HG02678 (cell line): Measurements from ENCODE around the gene IFI30.
A peak's percentile ranks its signal among the peaks of the same experiment; 100 is the strongest.

Source experiments
- ATAC-seq: cut with Tn5 transposase; IDR thresholded peaks from one replicate; pipeline ENCODE4 v1.9.1; 2021; ENCODE audit warnings: mild to moderate bottlenecking, moderate library complexity; ENCODE audit not compliant: unreplicated experiment

The IFI30 gene

DNA sequence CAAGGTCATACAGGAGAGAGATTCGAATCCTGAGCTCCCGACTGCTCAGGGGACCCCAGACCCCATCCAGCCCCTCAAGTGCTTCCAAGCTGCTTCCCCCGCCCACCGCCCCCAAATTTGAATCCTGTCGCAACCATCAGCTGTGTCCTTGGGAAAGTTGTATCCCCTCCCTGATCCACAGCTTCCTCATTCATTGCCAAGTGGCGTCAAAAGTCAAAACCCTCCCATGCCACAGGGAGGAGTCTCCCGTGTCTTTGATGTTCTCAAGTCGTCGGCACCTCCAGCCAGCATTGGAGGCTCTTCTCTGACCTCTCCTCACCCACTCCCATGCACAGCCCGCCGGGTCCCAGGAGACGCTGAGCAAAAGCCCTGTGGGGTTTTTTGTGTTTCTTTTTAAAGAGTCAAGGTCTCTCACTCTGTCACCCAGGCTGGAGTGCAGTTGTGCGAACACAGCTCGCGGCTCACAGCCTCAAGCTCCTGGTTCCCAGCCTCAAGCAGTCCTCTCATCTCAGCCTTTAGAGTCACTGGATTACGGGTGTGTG, 2.8 kb upstream of the IFI30 start:
- ATAC-seq = no peak

DNA sequence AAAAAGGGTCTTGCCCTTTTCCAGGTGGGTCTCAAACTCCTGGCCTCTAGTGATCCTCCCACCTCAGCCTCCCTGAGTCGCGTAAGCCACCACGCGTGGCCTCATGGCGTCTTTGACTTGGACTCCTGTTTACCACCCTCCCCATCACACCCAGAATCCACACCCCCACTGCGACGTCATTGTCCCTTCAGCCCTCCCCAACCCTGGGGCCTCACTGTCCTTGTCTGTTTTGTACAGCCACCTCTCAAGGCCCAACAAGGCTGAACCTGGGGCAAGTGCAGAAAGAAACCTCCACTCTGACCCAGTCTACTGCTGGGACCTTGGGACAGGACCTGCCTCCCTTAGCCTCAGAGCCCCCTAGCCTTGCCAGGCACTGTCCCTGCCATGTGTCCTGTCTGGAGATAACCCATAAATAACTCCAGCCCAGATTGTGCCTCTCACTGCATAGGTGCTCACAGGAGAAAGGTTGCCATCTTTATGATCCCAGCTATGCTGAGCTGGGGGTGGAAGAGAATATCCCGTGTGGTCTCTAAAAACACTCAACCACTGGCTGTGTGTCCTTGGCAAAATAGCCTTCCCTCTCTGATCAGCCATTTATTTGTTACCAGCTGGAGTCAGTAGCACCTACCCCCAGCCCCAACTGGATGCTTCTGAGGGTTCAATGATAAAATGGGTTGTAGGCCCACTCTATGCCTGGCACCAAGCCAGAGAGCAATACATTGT, 1.8 kb upstream of the IFI30 start:
- ATAC-seq = no peak

DNA sequence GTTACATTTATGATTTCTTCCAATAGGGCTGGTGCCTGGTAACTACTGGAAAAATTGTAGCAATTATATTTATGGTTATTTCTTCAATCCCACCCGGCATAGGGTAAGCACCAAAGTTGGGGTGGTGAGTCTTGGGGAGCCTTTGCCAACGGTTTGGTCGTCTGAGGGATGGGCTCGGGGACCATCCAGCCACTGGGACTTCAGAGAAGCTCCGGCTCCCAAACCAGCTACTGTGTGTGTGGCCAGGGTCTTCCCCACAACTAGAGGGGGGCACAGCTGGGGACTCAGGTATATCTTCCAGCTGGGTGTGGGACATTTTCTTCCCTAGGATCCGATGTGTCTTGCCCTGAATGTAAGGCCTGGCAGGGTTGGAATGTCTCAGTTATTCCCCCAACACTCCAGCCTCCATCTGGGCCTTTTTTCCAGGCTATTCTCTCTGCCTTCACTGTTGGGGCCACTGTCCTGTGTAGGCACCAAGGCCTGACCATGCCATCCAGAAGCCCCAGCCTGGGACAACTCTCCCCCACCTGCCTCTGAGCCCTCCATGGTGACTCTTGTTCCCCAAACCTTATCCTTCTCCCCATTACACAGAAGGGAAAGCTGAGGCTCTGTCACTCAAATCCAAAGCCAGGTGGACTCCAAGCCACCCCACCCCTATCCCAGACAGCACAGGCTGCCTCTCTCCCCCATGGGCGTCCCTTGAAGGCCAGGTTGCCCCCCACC, 1.1 kb upstream of the IFI30 start:
- no peak for ATAC-seq

DNA sequence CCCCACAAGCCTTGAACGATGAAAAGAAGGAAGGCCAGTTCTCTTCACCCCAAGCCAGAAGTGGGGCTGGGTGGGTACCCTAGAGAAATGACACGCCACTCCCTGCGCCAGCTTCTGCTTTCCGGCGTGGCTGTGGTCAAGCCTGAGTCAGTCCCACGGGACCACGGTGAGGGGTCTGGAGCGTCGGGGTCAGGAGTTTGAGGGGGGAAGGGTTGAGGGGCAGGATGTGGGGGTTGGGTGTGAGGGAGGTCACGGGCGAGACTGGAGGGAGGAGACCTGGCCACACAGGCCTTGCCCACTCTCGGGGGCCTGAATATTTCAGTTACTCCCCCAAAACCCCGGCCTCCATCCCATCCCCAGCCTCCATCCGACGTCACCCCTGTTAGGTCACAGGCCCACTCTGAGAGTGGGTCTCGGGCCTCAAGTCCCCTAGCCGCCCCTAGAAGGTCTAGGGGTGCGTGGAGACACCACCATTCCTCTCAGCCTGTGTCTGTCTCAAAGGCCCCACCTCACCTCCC, 500 bp upstream of the IFI30 start:
- ATAC-seq = peak; percentile 15

DNA sequence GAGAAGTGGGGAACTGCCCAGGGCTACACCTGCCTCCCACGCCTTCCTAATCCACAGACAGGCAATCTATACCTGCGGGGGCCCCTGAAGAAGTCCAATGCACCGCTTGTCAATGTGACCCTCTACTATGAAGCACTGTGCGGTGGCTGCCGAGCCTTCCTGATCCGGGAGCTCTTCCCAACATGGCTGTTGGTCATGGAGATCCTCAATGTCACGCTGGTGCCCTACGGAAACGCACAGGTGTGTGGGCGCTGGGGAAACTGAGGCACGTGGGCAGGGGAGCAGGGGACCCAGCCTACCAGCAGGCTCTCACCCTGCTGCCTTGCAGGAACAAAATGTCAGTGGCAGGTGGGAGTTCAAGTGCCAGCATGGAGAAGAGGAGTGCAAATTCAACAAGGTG, 1.4 kb downstream of the IFI30 start:
- no peak for ATAC-seq

DNA sequence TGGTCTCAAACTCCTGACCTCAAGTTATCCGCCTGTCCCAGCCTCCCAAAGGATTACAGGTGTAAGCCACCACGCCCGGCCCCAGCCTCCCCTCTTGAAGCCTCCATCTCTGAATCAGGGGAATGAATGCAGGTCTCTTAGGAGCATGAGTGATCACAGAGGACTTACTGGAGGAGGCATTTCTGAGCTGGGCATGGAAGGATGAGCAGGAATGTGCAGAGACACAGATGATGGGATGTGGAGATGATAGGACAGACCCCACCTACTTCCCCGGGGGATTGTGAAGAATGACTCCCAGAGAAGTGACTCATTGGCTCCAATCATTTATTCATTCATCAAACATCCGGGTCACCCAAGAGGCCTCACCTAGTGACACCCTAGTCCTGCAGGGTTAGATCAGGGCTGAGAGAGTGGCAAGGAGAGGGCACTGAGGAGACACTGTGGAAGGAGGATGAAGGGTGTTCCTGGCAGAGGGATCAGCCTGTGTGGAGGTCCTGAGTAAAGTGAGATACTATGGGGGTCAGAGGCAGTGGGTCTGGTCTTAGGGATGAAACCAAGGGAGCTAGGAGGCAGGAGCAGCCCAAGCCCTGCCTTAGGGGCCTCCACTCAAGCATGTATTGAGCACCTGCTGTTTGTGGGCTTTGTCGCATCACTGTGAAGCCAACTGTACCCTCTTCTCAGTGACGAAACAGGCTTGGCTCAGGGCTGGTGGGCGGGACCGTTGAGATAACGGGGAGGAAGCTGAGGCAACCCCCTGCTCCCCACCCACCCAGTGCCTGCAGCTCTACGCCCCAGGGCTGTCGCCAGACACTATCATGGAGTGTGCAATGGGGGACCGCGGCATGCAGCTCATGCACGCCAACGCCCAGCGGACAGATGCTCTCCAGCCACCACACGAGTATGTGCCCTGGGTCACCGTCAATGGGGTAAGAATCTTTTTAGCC, 3.0 kb downstream of the IFI30 start:
- ATAC-seq = no peak

DNA sequence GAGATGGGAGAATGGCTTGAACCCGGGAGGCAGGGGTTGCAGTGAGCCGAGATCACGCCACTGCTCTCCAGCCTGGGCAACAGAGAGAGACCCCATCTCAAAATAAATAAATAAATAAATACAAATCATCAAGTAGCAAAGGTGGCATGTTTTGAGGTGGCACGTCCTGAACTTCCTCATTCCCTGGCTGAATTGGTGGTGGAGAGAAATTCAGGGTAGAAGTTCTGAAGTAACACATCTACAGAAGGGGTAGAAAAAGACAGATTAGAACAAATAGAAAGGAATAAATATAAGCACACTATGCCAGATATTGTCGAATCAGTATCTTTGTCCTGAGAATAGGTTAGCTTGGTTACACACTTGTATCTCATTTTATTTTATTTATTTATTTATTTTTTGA, 6.3 kb downstream of the IFI30 start:
- ATAC-seq = no peak

DNA sequence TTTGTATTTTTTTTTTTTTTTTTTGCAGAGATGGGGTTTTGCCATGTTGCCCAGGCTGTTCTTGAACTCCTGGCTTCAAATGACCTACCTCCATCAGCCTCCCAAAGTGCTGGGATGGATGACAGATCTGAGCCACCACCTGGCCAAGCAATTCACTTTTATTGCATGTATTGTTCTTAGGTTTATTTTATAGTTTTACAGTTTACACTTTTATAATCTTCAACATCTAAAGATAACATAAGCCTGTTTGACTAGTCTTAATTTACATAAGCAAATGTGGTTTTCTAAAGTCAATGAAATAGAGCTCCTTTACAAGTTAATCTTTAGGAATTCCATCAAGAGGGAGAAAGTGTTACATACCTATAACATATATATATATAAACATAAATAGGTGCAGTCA, 9.9 kb downstream of the IFI30 start:
- no peak for ATAC-seq

DNA sequence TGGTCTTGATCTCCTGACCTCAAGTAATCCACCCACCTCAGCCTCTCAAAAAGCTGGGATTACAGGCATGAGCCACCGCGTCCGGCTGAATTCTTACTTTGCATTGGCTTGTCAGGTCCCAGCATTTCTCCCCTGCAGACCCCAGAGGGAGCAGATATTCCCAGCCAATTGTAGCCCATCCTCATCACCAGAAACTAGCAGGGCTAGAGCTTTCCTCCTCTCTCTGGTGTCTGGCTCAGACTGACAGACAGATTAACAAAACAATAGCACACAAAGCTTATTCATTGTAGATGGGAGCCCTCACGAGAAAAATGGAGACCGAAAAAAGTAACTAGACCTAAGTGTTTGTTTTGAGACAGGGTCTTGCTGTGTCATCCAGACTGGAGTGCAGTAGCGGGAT, 11.9 kb downstream of the IFI30 start:
- ATAC-seq = no peak

DNA sequence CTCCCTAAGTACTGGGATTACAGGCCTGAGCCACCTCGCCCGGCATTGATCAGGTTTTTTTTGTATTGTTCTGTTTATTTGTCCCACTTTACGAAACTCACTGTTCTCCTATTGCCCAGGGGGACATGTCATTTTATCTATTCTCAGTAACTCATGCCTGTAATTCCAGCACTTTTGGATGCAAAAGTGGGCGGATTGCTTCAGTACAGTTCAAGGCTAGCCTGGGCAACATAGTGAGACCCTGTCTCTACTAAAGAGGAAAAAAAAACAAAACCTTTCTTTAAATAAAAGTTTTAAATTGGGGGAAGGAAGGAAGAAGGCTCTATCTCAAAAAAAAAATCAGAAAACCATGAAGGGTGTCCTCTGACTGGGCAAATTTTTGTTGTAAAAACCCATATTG, 16.7 kb downstream of the IFI30 start:
- ATAC-seq = no peak

DNA sequence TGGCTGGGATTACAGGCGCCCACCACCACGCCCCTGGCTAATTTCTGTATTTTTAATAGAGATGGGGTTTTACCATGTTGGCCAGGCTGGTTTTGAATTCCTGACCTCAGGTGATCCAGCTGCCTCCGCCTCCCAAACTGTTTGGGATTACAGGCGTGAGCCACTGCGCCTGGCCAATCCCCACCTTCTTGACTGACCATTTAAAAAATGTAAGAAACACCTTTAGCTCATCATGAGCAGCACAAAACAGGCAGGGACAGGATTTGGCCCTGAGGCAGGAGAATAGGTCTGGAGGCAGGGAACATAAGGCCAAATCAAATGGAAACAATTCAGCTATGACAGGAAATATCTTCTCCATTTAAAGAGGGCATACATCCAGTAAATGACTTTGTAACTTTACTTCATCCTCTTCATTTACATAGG, 18.0 kb downstream of the IFI30 start:
- ATAC-seq = no peak

DNA sequence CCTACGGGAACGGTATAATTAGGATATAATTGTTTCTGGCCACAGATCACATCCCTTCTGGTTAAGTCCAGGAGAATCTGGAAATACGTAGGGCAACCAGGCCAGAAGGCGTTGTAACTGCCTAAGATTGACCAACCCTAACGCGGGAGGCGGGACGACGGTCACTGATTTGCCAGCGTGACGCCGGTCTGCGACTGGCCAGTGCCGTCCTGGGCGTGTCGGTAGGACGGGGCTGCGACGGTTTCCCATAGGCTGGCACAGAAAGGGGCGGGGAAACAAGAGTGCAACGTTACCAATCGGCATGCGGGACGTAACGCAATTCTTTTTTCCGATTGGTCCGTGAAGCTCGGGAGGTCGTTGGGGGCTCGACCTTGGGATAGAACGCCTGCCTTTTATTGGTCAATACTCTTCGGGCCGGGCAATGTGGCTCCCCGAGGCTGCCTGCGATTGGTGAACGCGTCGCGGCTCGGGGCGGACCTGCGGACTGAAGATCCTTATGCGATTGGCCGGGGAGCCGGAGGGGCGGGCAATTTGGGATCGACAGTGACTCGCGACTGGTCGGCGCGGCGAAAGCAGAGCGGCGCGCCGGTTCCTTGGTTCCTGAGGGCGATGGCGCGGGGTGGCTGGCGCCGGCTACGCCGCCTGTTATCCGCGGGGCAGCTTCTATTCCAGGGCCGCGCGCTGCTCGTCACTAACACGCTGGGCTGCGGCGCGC, 19.2 kb downstream of the IFI30 start, which contains the start of gene MPV17L2:
Gene MPV17L2, plus strand, starts transcription at position 546 of the 715 bp plus-strand sequence. Its CDS starts 64 bp downstream, at position 610.
- ATAC-seq = peak; percentile 88

DNA sequence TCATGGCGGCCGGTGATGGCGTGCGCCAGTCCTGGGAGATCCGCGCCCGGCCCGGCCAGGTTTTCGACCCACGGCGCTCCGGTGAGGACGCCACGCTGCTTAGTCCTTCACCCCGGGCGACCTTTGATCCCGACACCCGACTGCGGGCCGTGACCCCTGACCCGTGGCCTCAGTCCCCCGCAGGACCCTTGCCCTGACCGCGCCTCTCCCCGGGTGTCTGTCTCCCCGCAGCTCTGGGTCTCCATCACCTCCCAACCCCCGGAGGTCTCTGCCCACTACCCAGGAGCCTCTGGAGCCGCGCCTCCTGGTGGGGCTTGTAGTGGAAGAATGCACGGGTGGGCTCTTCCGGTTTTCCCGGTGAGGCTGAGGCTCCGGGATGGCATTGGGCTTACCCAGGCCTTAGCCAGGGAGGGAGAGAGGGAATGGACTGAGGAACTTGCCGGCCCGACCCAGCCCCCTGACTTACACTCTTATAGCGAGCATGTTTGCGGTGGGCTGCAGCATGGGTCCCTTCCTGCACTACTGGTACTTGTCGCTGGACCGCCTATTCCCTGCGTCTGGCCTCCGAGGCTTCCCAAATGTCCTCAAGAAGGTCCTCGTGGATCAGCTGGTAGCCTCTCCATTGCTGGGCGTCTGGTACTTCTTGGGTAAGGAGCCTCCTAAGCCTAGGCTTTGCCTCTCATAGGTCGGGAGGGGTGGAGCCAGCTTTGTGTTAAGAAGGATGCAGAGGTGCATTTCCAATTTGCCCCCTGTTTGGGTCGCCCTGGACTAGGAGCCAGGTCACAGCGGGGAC, 20.0 kb downstream of the IFI30 start:
- no peak for ATAC-seq

DNA sequence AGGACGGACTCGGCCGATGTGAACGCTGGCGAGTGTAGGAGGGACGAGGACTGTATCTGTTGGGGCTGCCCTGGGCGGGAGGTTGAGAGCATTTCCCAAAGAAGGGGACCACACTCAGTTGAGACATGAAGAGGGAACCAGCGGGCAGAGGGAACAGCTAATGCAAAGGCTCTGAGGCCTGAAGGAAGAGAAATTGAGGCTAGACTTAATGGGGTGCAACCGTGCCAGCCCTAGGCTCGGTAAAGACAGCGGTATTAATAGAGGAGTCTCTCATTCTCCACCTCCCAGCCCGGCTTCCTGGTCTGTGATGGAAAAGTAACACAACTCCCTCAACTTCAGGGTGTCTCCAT, 20.5 kb downstream of the IFI30 start:
- no peak for ATAC-seq

DNA sequence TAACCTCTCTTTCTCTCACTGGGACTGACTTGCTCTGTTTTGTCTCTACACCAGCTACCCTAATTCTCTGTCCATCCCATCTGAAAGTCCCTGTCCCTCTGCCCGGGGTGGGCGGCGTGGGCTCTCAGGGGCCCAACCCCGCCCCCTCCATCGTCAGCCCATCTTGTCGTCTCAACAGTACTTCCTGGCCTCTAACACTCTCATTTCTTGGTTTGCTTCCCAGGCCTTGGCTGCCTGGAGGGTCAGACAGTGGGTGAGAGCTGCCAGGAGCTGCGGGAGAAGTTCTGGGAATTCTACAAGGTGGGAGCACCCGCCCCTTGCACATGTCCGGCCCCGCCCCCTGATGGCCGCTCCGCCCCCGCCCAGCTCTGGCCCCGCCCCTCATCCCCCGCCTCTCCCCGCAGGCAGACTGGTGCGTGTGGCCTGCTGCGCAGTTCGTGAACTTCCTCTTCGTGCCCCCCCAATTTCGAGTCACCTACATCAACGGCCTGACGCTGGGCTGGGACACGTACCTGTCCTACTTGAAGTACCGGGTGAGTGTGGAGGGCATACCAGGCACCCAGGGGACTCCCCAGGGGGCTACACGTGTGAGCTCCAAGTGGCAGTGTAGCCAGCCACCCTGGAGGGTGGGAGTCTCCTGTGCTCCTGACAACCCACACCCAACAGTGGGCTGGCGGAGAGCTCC, 21.1 kb downstream of the IFI30 start:
- no peak for ATAC-seq

DNA sequence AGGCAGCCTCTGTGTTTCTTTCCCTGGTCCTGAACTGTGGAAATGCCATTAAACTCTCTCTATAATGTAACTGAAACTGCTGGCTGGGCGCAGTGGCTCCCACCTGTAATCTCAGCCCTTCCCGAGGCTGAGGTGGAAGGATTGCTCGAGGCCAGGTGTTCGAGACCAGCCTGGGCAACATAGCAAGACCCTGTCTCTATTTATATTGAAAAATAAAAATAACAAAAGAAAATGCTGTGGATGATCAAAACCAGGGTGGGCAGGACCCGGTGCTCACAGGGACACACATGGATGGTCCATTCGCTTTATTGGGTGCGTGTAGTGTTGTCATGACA, 22.9 kb downstream of the IFI30 start:
- ATAC-seq = no peak

DNA sequence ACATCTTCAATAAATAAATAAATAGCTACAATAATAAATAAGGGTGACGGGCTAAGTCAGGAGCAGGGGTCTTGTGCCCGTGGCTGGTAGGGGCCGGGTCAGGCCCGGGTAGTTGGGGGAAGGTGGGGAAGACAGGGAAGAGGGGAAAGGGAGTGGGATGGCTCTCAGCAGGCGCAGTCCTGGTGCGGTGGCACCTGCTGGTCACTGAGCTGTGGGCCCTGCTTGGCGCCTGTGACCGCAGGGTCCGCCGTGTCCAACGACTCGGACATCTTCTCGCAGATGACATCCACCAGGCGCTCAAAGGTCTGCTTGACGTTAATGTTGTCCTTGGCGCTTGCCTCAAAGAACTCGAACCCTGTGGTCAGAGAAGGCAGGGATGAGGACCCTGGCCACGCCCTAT, 23.7 kb downstream of the IFI30 start:
- no peak for ATAC-seq

DNA sequence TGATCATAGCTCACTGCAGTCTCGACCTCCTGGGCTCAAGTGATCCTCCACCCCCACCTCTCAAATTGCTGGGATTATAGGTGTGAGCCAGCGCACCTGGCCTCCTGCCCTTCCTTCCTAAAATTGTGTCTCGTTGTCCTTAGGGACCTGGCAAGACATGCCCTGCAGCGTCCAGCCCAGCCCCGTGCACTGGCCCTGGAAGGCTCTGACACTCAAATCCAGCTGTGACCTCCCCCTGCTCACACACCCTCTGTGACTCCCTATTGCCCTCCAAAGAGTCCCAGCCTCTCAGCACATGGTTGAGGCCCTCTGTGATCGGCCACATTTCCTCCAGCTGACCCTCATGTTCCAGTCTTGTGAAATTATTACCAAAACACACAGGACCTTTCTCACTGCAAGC, 24.3 kb downstream of the IFI30 start:
- ATAC-seq = no peak

DNA sequence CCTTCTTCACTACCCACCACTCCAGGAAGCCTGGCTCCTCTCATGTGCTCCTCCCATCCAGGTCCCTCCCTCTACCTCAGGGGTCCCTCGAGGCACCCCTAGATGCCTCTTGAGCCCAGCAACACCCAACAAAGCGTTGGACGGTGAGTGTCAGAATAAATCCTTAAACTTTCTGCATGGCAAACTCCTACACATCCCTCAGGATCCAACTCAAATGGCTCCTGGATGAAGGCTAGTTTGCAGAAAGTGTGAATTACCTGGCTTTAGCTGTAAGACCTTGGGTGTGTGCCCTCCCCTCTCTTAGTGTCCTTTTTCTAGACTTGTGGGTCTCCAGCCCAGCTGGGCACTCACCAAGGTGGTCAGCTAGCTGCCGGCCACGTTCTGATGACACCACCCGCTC, 24.8 kb downstream of the IFI30 start:
- no peak for ATAC-seq
